Glomerular visceral epithelial cell (primary cell): ENCODE results near the gene BTF3.

Experiments
- DNase-seq: peaks from one replicate; pipeline ENCODE4 v3.0.0-alpha.2; 2016; ENCODE audit errors: extremely low spot score

The BTF3 gene

GRCh38 chr5:73525606-73526203, 27.5 kb downstream of the BTF3 start:
- DNase-seq: no peak

- no peak for DNase-seq
Observed at GRCh38 chr5:73528248-73528647, 30.0 kb downstream of the BTF3 start.

- DNase-seq: no peak
Observed at GRCh38 chr5:73529081-73529480, 30.8 kb downstream of the BTF3 start.

GRCh38 chr5:73531356-73531755, 33.1 kb downstream of the BTF3 start:
- DNase-seq: no peak

GRCh38 chr5:73532195-73532594, 34.0 kb downstream of the BTF3 start:
- no peak for DNase-seq

GRCh38 chr5:73534011-73534644, 35.9 kb downstream of the BTF3 start:
- no peak for DNase-seq

GRCh38 chr5:73534971-73535370, 36.7 kb downstream of the BTF3 start:
- no peak for DNase-seq

- DNase-seq: no peak
Observed at GRCh38 chr5:73539730-73540129, 41.5 kb downstream of the BTF3 start.

- peak; percentile 82 for DNase-seq
Observed at GRCh38 chr5:73540192-73540591, 42.0 kb downstream of the BTF3 start.

- no peak for DNase-seq
Observed at GRCh38 chr5:73542020-73542419, 43.8 kb downstream of the BTF3 start.

- no peak for DNase-seq
Observed at GRCh38 chr5:73544429-73545402, 46.5 kb downstream of the BTF3 start.

GRCh38 chr5:73545403-73545779, 47.1 kb downstream of the BTF3 start:
- DNase-seq: no peak

- DNase-seq: no peak
Observed at GRCh38 chr5:73550016-73550415, 51.8 kb downstream of the BTF3 start.

- DNase-seq: no peak
Observed at GRCh38 chr5:73552642-73553041, 54.4 kb downstream of the BTF3 start.
